GM23248 (cell line): ENCODE data around the gene AGTRAP. TPM values are rescaled to one million over a fixed set of nuclear protein-coding genes. Genes with fewer than 3 reads are reported as not detected.
A peak's percentile ranks its signal among the peaks of the same experiment; 100 is the strongest.

ENCODE experiments used
- DNase-seq: peaks from one replicate; pipeline ENCODE4 v3.0.0-alpha.2; 2015
- H2AFZ ChIP-seq: fragments of 200-600 bp; sonication (generic); 2 replicates; pipeline ENCODE4 v1.6.1; 2016; ENCODE audit warnings: antibody characterized with exemption
- H3F3A ChIP-seq: fragments of 200-600 bp; sonication (generic); 2 replicates; pipeline ENCODE4 v1.6.1; 2016; ENCODE audit warnings: mild to moderate bottlenecking, antibody characterized with exemption, mixed run types; ENCODE audit not compliant: insufficient read depth
- H3K27ac ChIP-seq: fragments of 200-600 bp; sonication (generic); 2 replicates; pipeline ENCODE4 v1.5.1; 2016; ENCODE audit warnings: mild to moderate bottlenecking
- H3K27me3 ChIP-seq: fragments of 200-600 bp; sonication (generic); replicated peaks from 2 replicates; pipeline ENCODE4 v1.6.1; 2016; ENCODE audit warnings: mild to moderate bottlenecking; ENCODE audit not compliant: insufficient read depth
- H3K36me3 ChIP-seq: fragments of 200-600 bp; sonication (generic); 2 replicates; pipeline ENCODE4 v1.6.1; 2016; ENCODE audit warnings: low read depth, mild to moderate bottlenecking
- H3K4me1 ChIP-seq: fragments of 200-600 bp; sonication (generic); 2 replicates; pipeline ENCODE4 v1.6.1; 2016; ENCODE audit warnings: mild to moderate bottlenecking; ENCODE audit not compliant: insufficient read depth
- H3K4me2 ChIP-seq: fragments of 200-600 bp; sonication (generic); one replicate; pipeline ENCODE4 v1.6.1; 2016; ENCODE audit warnings: mild to moderate bottlenecking; ENCODE audit not compliant: unreplicated experiment
- H3K4me3 ChIP-seq: fragments of 200-600 bp; sonication (generic); 2 replicates; pipeline ENCODE4 v1.5.1; 2016; ENCODE audit warnings: mild to moderate bottlenecking
- H3K79me2 ChIP-seq: fragments of 200-600 bp; sonication (generic); 2 replicates; pipeline ENCODE4 v1.6.1; 2016; ENCODE audit warnings: mild to moderate bottlenecking; ENCODE audit not compliant: insufficient read depth
- H3K9ac ChIP-seq: fragments of 200-600 bp; sonication (generic); 2 replicates; pipeline ENCODE4 v1.6.1; 2016; ENCODE audit warnings: mild to moderate bottlenecking
- H3K9me2 ChIP-seq: fragments of 200-600 bp; sonication (generic); 2 replicates; pipeline ENCODE4 v1.6.1; 2016; ENCODE audit warnings: mixed run types, mild to moderate bottlenecking, moderate library complexity; ENCODE audit not compliant: insufficient read depth
- H3K9me3 ChIP-seq: fragments of 200-600 bp; sonication (generic); one replicate; pipeline ENCODE4 v1.6.1; 2017; ENCODE audit warnings: low read depth
- H4K20me1 ChIP-seq: fragments of 200-600 bp; sonication (generic); 2 replicates; pipeline ENCODE4 v1.6.0; 2016; ENCODE audit not compliant: insufficient read depth
- EZH2 ChIP-seq: fragments of 200-600 bp; sonication (generic); IDR thresholded peaks from 2 replicates; pipeline ENCODE4 v1.6.1; 2018; ENCODE audit warnings: antibody characterized with exemption, mild to moderate bottlenecking; ENCODE audit not compliant: insufficient read depth, poor library complexity, severe bottlenecking
- EZH2phosphoT487 ChIP-seq: fragments of 200-600 bp; sonication (generic); IDR thresholded peaks from 2 replicates; pipeline ENCODE4 v1.6.1; 2018; ENCODE audit warnings: antibody characterized with exemption, moderate library complexity, mild to moderate bottlenecking, low read depth; ENCODE audit not compliant: insufficient read depth
- WGBS, 2 experiments: methylation state at CpG; one replicate each; pipeline ENCODE4 v1.1.6; 2015 to 2017; ENCODE audit warnings: low lambda C conversion rate in 2 of 2, low coverage in 1 of 2; ENCODE audit errors: missing lambda C conversion rate in 2 of 2; 5-methylcytosine and 5-hydroxymethylcytosine counted together
- in situ Hi-C: fragments of 300-500 bp; cut with MboI; formaldehyde crosslinking; loops from 2 replicates; pipeline ENCODE4 v1.15.0; 2020
- polyA plus RNA-seq: library from polyadenylated mRNA; unstranded; fragments of >200 nt; fragmentation: Nextera tagmentation; extraction: Ambion mirVana; gene quantifications from 2 replicates; pipeline ENCODE4 v1.2.1, GENCODE V29; 2016
- total RNA-seq: library from RNA; depleted of rRNA; stranded (reverse); fragments of >200 nt; shearing (Covaris generic); gene quantifications from 2 replicates; pipeline ENCODE4 v1.2.3, GENCODE V29; 2014

Gene AGTRAP
- total and polyA plus RNA-seq, 2 experiments from 2014 or later: 113 to 121 TPM

- no peak overlapping the region for H3K9ac ChIP-seq
- H3K79me2 ChIP-seq: no peaks in the 10 kb centered on the region
- H3F3A ChIP-seq: no peaks in the 10 kb centered on the region
- H3K27ac ChIP-seq: no peak overlapping the region
- 79 to 83% methylated on average over 9 of the region's 9 CpGs for WGBS, 2 experiments
- TF ChIP-seq EZH2: no peak
- TF ChIP-seq EZH2phosphoT487: no peak
- in situ Hi-C loops: no loop called here
- H3K4me3 ChIP-seq: no peak overlapping the region
- H4K20me1 ChIP-seq: no peaks in the 10 kb centered on the region
- DNase-seq: peak; percentile 47
- H3K27me3 ChIP-seq: no peaks in the 10 kb centered on the region
- H3K9me3 ChIP-seq: no peaks in the 10 kb centered on the region
- H3K4me2 ChIP-seq: no peak overlapping the region
- H3K4me1 ChIP-seq: no peaks in the 10 kb centered on the region
- H2AFZ ChIP-seq: no peak overlapping the region
- H3K9me2 ChIP-seq: no peaks in the 10 kb centered on the region
- no peaks in the 10 kb centered on the region; the same call in 1 of the 2 replicates for H3K36me3 ChIP-seq
Measured at GRCh38 chr1:11749203-11749689, 13.3 kb downstream of the AGTRAP start.

GRCh38 chr1:11749996-11750395 lies 14.1 kb downstream of the AGTRAP start:
- Histone ChIP-seq H3K79me2 (no peaks in the 10 kb centered on the region), H4K20me1 (no peaks in the 10 kb centered on the region), H2AFZ (no peak overlapping the region), H3K4me2 (no peak overlapping the region), H3K9me3 (no peaks in the 10 kb centered on the region), H3K9ac (no peak overlapping the region), H3K27me3 (no peaks in the 10 kb centered on the region), H3K36me3 (no peaks in the 10 kb centered on the region; the same call in 1 of the 2 replicates), H3K27ac (no peak overlapping the region), H3K4me3 (no peak overlapping the region), H3K9me2 (no peaks in the 10 kb centered on the region), H3K4me1 (no peaks in the 10 kb centered on the region), H3F3A (no peaks in the 10 kb centered on the region)
- DNase-seq: no peak
- TF ChIP-seq EZH2phosphoT487: no peak
- TF ChIP-seq EZH2: no peak
- WGBS, 2 experiments: 97% methylated on average over 13 to 15 of the region's 15 CpGs
- in situ Hi-C loops: no loop called here

- in situ Hi-C loops: no loop called here
- H3K4me1 ChIP-seq: no peaks in the 10 kb centered on the region
- no peaks in the 10 kb centered on the region for H3K9me3 ChIP-seq
- TF ChIP-seq EZH2phosphoT487: no peak
- TF ChIP-seq EZH2: no peak
- no peaks in the 10 kb centered on the region for H4K20me1 ChIP-seq
- no peaks in the 10 kb centered on the region for H3K9me2 ChIP-seq
- H3K4me3 ChIP-seq: no peak overlapping the region
- no peaks in the 10 kb centered on the region for H3F3A ChIP-seq
- no peak overlapping the region for H3K27ac ChIP-seq
- no peak for DNase-seq
- H3K27me3 ChIP-seq: no peaks in the 10 kb centered on the region
- no peak overlapping the region for H3K4me2 ChIP-seq
- no peak overlapping the region for H3K9ac ChIP-seq
- H3K36me3 ChIP-seq: no peaks in the 10 kb centered on the region; the same call in 1 of the 2 replicates
- no peak overlapping the region for H2AFZ ChIP-seq
- WGBS, 2 experiments: 83 to 84% methylated on average over 9 of the region's 9 CpGs
- H3K79me2 ChIP-seq: no peaks in the 10 kb centered on the region
Measured at GRCh38 chr1:11751087-11751486, 15.2 kb downstream of the AGTRAP start.

GRCh38 chr1:11752359-11753088 lies 16.6 kb downstream of the AGTRAP start:
- Histone ChIP-seq H3K4me1 (no peaks in the 10 kb centered on the region), H3K9me2 (no peaks in the 10 kb centered on the region), H3K4me2 (no peak overlapping the region), H4K20me1 (no peaks in the 10 kb centered on the region), H3K27ac (no peak overlapping the region), H3K27me3 (no peaks in the 10 kb centered on the region), H3K36me3 (no peaks in the 10 kb centered on the region; the same call in 1 of the 2 replicates), H3K9ac (no peak overlapping the region), H3K9me3 (no peaks in the 10 kb centered on the region), H3K79me2 (no peaks in the 10 kb centered on the region), H2AFZ (no peak overlapping the region), H3K4me3 (no peak overlapping the region), H3F3A (no peaks in the 10 kb centered on the region)
- TF ChIP-seq EZH2phosphoT487: no peak
- TF ChIP-seq EZH2: no peak
- WGBS, 2 experiments: 54 to 57% methylated on average over 17 of the region's 17 CpGs
- no peak for DNase-seq
- in situ Hi-C loops: no loop called here
